HG02884 (cell line): ENCODE results near the gene DLG1.
A peak's percentile ranks its signal among the peaks of the same experiment; 100 is the strongest.

Experiments used
- ATAC-seq: cut with Tn5 transposase; IDR thresholded peaks from one replicate; pipeline ENCODE4 v1.9.1; 2021; ENCODE audit warnings: mild to moderate bottlenecking, moderate library complexity; ENCODE audit not compliant: unreplicated experiment

DLG1 gene

DNA sequence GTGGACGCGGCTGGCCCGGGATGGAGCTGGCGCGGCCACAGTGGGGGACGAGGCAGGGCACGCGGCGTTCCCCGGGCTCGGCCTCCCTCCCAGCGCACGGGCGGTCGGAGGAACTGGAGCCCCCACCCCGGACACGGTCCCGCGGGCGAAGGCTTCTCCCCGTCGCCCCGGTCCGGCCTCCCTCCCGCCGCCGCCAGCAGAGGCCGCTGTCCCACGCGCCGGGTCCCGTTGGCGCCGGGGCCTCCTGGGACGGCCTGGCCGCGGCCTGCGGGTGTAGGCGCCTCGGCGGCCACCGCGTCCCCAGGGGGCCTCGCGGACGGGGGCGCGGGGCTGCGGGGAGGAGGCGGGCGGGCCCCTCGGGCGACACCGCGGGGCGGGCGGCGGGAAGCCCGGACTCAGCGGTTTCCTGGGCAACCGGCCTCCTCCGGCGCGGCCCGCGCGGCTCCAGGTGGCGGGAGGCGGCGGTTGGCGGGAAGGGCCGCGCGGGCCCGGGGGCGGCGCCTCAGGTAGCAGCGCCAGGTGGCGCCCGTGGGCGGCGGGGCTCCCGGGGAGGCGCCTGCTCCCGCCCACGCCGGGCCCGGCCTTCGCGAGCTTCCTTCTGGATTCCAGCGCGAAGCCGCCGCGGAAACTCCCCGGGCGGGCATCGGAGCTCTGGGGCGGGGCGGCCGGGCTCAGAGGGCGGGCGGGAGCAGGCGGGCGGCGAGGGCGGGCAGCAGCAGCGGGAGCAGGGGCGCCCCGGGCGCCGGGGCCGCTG, 295.5 kb downstream of the DLG1 start:
- ATAC-seq = peak; percentile 63

DNA sequence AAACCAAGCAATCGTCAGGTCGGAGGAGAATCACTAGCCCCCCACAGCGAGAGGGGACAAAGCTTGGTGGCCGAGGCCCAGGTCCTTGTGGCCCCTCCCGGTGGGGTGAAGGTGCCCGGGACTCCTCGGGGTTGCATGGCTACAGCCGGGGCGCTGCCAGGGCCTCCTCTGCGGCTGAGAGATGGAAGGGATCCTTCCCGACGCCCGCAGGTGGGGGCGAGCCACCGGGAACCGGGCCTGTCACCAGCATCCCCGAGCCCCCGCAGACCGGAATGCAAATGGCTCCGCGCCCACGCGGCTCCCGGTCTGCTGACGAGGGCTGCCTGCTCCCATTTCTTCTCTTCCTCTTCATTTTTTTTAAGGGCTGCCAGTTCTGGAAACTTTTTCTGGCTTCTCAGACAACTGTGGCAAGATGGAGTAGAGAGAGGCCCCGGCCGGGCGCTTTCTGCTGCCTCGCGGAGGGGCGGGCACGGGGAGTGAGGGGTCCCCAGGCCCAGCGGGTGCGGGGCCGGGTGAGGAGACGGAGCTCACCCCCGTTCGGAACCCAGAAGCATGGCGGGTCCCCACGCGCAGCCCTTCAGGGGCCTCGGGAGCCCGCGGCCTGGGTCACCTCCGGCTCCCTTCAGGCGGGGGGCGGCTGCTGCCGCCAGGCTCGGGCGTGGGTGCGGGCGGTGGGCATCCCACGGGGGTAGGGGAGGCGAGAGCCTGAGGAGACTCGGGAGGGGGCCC, 296.3 kb downstream of the DLG1 start:
- ATAC-seq = no peak

GRCh38 chr3:197001106-197001971, 297.1 kb downstream of the DLG1 start:
- ATAC-seq = no peak

- no peak for ATAC-seq
These were observed 298.2 kb downstream of the DLG1 start for GRCh38 chr3:197000211-197000610.

DNA sequence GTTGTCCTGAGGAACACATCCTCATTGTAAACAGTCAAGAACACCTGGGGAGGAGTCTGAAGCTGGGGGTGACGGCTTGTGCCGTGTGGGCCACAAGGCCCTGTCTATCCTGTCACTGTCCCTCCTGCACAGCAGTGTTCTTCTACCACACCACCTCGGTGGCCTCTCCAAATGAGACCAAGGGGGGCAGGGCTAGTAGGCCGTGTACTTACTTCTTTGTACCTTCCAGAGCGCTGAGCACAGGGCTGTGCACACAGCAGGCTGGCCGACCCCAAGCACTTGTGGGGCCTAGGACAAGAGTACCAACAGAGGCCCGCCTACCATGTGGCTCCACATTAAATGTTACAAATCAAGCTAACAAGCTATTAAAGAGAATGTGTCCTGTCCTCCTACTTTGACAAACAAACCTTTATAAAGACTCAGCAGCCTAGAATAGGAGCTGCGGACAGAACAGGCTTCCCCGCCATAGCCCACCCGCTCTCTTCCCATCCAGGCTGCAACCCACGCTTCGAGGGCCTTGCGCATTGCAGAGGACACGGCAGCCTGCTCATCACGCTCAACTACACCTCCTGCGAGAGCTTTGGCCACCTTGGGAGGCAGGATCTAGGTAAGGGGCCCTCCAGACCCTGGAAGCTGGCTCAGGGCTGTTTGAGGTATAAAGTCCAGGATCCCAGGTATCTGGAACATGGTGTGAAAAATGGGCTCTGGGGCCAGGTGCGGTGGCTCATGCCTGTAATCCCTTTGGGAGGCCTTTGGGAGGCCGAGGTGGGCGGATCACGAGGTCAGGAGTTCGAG, 299.2 kb downstream of the DLG1 start:
- no peak for ATAC-seq

DNA sequence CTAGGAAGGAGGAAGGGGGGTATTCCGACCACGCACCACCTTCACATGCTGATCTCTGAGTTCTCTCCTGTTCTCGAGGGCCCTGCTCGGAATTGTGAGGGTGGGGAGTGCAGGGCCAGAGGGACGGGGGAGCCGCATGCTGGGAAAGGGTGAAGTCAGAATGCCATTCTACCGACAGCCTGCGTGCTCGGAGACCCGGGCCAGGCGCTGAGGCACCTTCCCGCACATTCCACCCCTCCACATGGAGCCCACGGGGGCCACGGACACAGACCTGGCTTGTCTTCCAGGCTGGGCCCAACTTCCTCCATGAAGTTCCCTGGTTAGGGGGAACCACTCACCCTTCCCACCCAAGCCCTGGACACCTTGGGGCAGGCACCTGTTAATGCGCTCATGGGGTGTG, 301.1 kb downstream of the DLG1 start:
- ATAC-seq = no peak

DNA sequence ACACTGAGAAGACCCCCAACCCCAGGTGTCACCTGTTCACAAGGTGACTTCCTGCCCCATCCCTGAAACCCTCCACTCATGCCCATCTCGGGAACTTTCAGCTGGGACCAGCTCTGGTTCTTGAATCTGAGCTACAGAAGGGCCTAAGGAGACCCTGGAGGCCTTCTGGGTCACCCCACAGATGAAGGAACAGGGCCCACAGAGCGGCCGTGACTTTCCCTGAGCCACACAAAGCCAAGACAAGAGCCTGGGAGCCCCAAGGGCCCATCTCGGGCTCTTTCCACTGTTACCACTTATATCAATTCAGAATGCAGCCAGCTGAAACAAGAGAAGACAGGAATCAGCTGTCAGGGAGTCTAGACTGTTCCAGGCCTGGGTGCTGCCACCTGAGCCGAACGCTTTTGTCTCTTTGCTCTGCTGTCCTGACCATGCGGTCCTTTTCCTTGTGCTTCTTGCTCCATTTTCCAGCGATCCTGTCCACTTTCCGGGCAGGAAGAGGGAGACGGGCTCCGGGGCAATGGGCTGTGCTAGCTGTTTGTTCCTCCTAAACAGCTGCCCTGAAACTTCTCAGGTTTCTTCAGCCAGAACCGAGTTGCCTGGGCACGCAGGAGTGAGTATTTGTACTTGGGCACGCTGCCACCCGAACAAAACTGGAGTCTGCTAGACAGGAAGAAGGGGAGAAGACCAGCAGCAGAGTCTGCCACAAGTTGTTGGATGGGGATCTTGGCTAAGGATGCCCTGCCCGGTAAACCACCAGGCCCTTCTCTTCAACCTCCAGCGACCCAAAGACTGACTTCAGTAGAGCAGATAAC, 301.8 kb downstream of the DLG1 start:
- ATAC-seq = no peak

DNA sequence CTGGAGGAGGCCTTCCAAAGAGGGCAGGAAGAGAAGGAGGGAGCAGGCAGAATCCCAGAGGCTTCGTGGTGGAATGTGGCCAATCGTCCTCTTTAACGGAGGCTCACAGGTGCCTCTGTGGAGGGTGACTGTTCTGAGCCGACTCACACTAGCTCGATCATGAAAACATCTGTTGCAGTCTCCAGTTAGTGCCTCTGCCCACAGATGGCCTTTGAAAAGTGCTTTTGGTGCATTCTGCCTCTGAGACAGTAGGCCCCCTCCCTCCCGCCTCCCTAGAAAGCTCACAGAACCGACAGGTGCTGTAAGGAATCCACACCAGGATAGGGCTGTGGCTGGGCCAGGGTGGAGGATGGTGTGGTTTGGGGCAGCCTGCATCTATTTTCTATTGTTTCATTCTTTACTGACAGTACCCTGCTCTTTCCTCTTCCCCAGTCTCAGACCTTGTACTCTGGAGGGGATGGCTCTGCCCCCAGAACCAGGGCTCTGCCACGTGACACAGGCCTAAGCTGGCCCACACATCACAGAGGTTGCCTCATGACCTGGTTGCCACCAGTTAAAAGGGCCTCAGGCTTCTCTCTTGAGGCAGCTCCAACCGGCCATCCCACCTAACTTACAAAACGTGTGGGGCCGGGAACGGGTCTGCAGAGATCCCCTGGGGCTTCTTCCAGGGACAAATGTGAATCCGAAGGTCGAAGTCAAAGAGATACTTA, 302.6 kb downstream of the DLG1 start:
- ATAC-seq = no peak

DNA sequence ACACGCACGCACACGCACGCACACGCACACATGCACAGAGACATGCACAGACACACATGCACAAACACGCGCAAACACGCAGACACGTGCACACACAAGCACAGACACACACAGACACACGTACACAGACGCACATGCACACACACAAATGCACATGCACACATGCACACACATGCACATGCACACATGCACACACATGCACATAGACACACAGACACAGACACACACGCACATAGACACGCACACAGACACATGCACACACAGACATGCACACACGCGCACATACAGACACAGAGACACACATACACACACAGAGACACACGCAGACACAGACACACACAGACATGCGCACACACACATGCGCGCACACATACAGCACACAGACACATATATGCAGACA, 303.4 kb downstream of the DLG1 start:
- ATAC-seq = no peak

DNA sequence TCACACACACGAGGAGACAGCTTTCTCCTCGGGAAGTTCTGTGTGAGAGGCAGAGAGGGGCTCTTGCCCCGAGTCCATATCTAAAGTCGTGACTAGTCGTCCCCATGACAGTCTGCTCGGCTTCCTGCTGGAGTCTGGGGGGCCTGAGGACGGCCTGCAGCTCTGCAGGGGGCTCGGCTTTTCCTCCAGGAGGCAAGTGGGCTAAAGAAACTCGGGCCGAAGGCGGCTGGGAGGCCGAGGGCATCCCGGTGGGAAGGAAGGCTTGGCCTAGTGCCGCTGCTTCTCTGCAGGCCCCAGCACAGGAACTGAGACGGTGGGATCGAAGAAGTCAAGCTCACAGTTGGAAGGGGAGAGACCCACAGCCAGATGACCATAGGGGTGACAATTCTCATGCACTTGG, 304.4 kb downstream of the DLG1 start:
- ATAC-seq = no peak
